HG03565 (cell line): ENCODE results near the gene CENPX.

Experiments
- ATAC-seq: cut with Tn5 transposase; IDR thresholded peaks from one replicate; pipeline ENCODE4 v1.9.1; 2021; ENCODE audit warnings: mild to moderate bottlenecking, moderate library complexity; ENCODE audit not compliant: unreplicated experiment

The CENPX gene

GRCh38 chr17:82012640-82013295 is 9.9 kb downstream of the CENPX start:
- ATAC-seq, result no peak

- no peak for ATAC-seq
These were observed 10.4 kb downstream of the CENPX start for GRCh38 chr17:82012261-82012639.

- ATAC-seq, result no peak
These were observed 11.0 kb downstream of the CENPX start for GRCh38 chr17:82011617-82012187.

- no peak for ATAC-seq
These were observed 11.8 kb downstream of the CENPX start for GRCh38 chr17:82010575-82011525.

- ATAC-seq, result no peak
These were observed 13.3 kb downstream of the CENPX start for GRCh38 chr17:82009413-82009812.

GRCh38 chr17:82008941-82009405 is 13.7 kb downstream of the CENPX start:
- no peak for ATAC-seq

- ATAC-seq, result no peak
These were observed 14.3 kb downstream of the CENPX start for GRCh38 chr17:82008258-82008940.

GRCh38 chr17:82007495-82008257 is 15.0 kb downstream of the CENPX start:
- ATAC-seq, result no peak

- no peak for ATAC-seq
These were observed 15.5 kb downstream of the CENPX start for GRCh38 chr17:82007228-82007494.

GRCh38 chr17:82006468-82007227 is 16.0 kb downstream of the CENPX start:
- ATAC-seq, result no peak

GRCh38 chr17:82005701-82006348 is 16.9 kb downstream of the CENPX start:
- ATAC-seq, result no peak

- ATAC-seq, result no peak
These were observed 17.9 kb downstream of the CENPX start for GRCh38 chr17:82004517-82005455.

- ATAC-seq, result no peak
These were observed 19.0 kb downstream of the CENPX start for GRCh38 chr17:82003411-82004381.

GRCh38 chr17:82001571-82002056 is 21.1 kb downstream of the CENPX start:
- ATAC-seq, result no peak

GRCh38 chr17:82000803-82001570 is 21.7 kb downstream of the CENPX start:
- ATAC-seq, result no peak
